PC-9 (cell line): ENCODE results near the gene SSNA1. TPM values are rescaled to one million over a fixed set of nuclear protein-coding genes. Genes with fewer than 3 reads are reported as not detected.
A peak's percentile ranks its signal among the peaks of the same experiment; 100 is the strongest.

Source experiments
- BruUV-seq: library from RNA; stranded (reverse); fragments of 400-500 nt; replicated peaks from 2 replicates; lab custom pipeline; 2021; lab: Mats Ljungman, UMichigan
- CTCF ChIA-PET: fragments of 300-600 bp; sonication (Branson Sonifier 250); formaldehyde crosslinking; loops from one replicate; lab custom pipeline; 2022; ENCODE audit warnings: antibody characterized with exemption; lab: Charles Lee
- POLR2A ChIA-PET: fragments of 300-600 bp; sonication (Branson Sonifier 250); formaldehyde crosslinking; loops from one replicate; lab custom pipeline; 2022; ENCODE audit warnings: antibody characterized with exemption; ENCODE audit not compliant: unreplicated experiment; lab: Charles Lee
- DNase-seq, 2 experiments: peaks; one replicate each; pipeline versions ENCODE4 v3.0.0 to v3.0.0-alpha.2; 2015 to 2022; ENCODE audit warnings: mixed read lengths in 1 of 2
- H2AFZ ChIP-seq: fragments of 200-600 bp; sonication (generic); 2 replicates; pipeline ENCODE4 v1.8.1; 2017; ENCODE audit warnings: antibody characterized with exemption
- H3F3A ChIP-seq: fragments of 200-600 bp; sonication (generic); 2 replicates; pipeline ENCODE4 v1.8.1; 2017; ENCODE audit warnings: antibody characterized with exemption, mild to moderate bottlenecking, low read depth; ENCODE audit not compliant: insufficient read depth
- H3K27ac ChIP-seq: fragments of 200-600 bp; sonication (generic); 2 replicates; pipeline ENCODE4 v1.6.1; 2016; ENCODE audit warnings: mixed run types
- H3K27me3 ChIP-seq: fragments of 200-600 bp; sonication (generic); 2 replicates; pipeline ENCODE4 v1.6.1; 2016; ENCODE audit warnings: low read depth, mixed run types; ENCODE audit not compliant: insufficient read depth
- H3K36me3 ChIP-seq: fragments of 200-600 bp; sonication (generic); 2 replicates; pipeline ENCODE4 v1.6.1; 2016; ENCODE audit warnings: low read depth, mixed run types
- H3K4me1 ChIP-seq: fragments of 200-600 bp; sonication (generic); replicated peaks from 2 replicates; pipeline ENCODE4 v1.6.1; 2016; ENCODE audit warnings: mixed run types; ENCODE audit not compliant: insufficient read depth
- H3K4me2 ChIP-seq: fragments of 200-600 bp; sonication (generic); 2 replicates; pipeline ENCODE4 v1.6.1; 2017; ENCODE audit warnings: mixed run types
- H3K4me3 ChIP-seq: fragments of 200-600 bp; sonication (generic); 2 replicates; pipeline ENCODE4 v1.6.1; 2016; ENCODE audit warnings: mixed run types
- H3K79me2 ChIP-seq: fragments of 200-600 bp; sonication (generic); 2 replicates; pipeline ENCODE4 v1.6.1; 2017; ENCODE audit warnings: low read depth, mixed run types
- H3K9me2 ChIP-seq: fragments of 200-600 bp; sonication (generic); 2 replicates; pipeline ENCODE4 v1.8.1; 2017; ENCODE audit warnings: mild to moderate bottlenecking; ENCODE audit not compliant: insufficient read depth
- H3K9me3 ChIP-seq: fragments of 200-600 bp; sonication (generic); 2 replicates; pipeline ENCODE4 v1.8.1; 2016; ENCODE audit warnings: low read depth; ENCODE audit not compliant: insufficient read depth
- H4K20me1 ChIP-seq: fragments of 200-600 bp; sonication (generic); 2 replicates; pipeline ENCODE4 v1.8.1; 2017; ENCODE audit not compliant: insufficient read depth
- CTCF ChIP-seq: fragments of 200-600 bp; sonication (generic); conservative IDR thresholded peaks from 2 replicates; pipeline ENCODE4 v1.6.1; 2017; ENCODE audit warnings: mixed run types, antibody characterized with exemption, mild to moderate bottlenecking, moderate library complexity
- EZH2 ChIP-seq: fragments of 200-600 bp; sonication (generic); IDR thresholded peaks from 2 replicates; pipeline ENCODE4 v1.8.0; 2017; ENCODE audit warnings: antibody characterized with exemption, low read depth
- intact Hi-C: fragments of 100-400 bp; cut with micrococcal nuclease; formaldehyde crosslinking; loops from one replicate; pipeline ENCODE4 v1.10.0; 2022; ENCODE audit not compliant: unreplicated experiment
- total RNA-seq: library from RNA; stranded (reverse); gene quantifications from 2 replicates; pipeline ENCODE4 v1.2.3, GENCODE V29; 2021

The SSNA1 gene
- total RNA-seq, 1 experiment from 2014 or later, result 98.7 TPM

DNA sequence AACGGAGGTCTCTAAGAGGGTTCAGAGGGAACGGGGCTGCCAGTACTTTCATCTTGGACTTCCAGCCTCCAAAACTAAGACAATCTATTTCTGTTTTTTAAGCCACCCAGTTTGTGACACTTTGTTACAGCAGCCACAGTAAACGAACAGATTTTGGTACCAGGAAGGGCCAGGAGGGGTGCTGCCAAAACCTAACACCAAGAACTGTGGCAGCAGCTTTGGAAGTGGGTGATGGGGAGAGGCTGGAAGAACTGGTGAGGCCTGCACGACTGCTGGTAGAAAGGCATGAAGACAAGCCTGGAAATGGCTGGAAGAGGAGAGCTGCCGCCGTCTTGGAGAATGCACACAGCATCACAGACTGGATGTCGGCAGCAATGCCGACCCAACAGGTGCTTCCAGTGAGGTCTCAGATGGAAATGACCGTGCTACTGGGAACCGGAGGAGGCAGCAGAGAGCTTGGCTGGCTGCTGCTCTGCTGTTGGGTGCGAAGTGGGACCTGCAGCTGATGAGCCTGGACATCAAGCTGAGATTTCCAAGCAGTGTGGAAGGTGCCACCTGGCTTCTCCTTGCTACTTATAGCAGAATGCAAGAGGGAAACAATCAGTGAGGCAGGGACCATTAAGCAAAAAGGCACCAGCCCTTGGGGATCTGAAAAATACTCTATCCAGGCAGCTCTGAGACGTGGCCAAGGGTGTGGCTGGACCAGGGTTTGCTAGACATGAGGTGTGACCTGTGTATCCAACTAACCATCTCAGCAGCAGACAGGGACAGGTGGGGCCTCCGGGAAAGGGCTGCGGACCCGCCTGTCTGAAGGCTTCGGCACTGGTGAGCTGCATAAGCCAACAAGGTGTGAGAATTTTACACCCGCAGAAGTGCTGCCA is 11.9 kb upstream of the SSNA1 start:
- no peaks in the 10 kb centered on the region for H3K9me2 ChIP-seq
- BruUV-seq, result no TSS peak
- no peaks in the 10 kb centered on the region for H3K79me2 ChIP-seq
- no peaks in the 10 kb centered on the region for H4K20me1 ChIP-seq
- no peaks in the 10 kb centered on the region for H3K27me3 ChIP-seq
- POLR2A ChIA-PET, result no interaction called here
- peaks cover 13% of the 10 kb centered on the region; the same call in 1 of the 2 replicates for H3K4me1 ChIP-seq
- H3K36me3 ChIP-seq, result no peaks in the 10 kb centered on the region
- DNase-seq, result no peak
- H3K27ac ChIP-seq, result no peak overlapping the region
- H3F3A ChIP-seq, result peaks cover 21% of the 10 kb centered on the region; the same call in 1 of the 2 replicates
- H3K4me2 ChIP-seq, result no peak overlapping the region
- TF ChIP-seq EZH2 (no peak), CTCF (peak; percentile 26; the same call in 1 of the 2 replicates)
- no peak overlapping the region for H3K4me3 ChIP-seq
- intact Hi-C loops, result no loop called here
- no peaks in the 10 kb centered on the region for H3K9me3 ChIP-seq
- CTCF ChIA-PET, result no interaction called here
- no peak overlapping the region for H2AFZ ChIP-seq

DNA sequence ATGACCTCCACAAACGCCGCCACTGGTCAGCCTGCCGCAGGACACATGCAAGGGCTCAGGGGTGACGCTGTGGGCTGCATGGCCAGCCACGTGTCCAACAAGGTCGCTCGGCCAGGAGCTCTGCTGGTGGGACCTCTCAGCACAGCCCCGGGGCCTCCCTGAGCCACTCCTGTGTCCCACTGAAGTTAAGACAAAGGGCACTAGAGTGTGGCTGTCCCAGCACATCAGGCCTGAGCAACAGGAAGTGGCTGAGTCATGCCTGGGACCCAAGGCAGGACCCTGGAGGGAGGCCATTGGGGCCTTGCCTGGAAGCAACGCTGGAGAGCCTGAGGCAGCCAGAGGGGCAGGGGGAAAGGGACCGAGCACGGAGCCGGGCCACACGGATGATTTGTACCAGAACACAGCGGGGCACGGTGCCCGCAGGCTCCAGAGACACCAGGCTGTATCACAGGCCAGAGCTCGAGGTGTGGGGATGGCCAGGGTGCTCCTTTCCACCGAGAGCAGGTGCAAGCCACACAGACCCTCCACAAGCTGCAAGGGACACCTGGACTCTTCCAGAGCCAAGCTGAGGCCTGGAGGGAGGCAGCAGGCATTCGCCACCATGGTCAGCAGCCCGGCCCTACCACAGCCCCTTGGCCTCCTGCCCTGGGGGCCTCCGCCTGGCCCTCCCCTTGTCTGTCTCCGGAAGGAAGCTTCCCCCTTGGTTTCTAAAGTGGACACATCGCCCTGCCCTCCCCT is 10.1 kb upstream of the SSNA1 start:
- intact Hi-C loops, result no loop called here
- Histone ChIP-seq H2AFZ (no peak overlapping the region), H3K27me3 (no peaks in the 10 kb centered on the region), H3K4me2 (no peak overlapping the region), H3K79me2 (no peaks in the 10 kb centered on the region), H3K4me3 (no peak overlapping the region), H3K9me3 (no peaks in the 10 kb centered on the region), H4K20me1 (no peaks in the 10 kb centered on the region), H3K27ac (no peak overlapping the region), H3F3A (peaks cover 18% of the 10 kb centered on the region; the same call in 1 of the 2 replicates), H3K4me1 (peaks cover 4% of the 10 kb centered on the region; the same call in 1 of the 2 replicates), H3K9me2 (no peaks in the 10 kb centered on the region), H3K36me3 (no peaks in the 10 kb centered on the region)
- ChIA-PET CTCF (no interaction called here), POLR2A (interaction anchor here (0.6 kb wide), 1 partner anchor 8 kb away, joined by 3 read pairs; no protein-coding TSS in a partner anchor)
- BruUV-seq, result no TSS peak
- peak in 1 of 2 experiments; percentile 35 for DNase-seq
- TF ChIP-seq EZH2 (no peak), CTCF (no peak)

DNA sequence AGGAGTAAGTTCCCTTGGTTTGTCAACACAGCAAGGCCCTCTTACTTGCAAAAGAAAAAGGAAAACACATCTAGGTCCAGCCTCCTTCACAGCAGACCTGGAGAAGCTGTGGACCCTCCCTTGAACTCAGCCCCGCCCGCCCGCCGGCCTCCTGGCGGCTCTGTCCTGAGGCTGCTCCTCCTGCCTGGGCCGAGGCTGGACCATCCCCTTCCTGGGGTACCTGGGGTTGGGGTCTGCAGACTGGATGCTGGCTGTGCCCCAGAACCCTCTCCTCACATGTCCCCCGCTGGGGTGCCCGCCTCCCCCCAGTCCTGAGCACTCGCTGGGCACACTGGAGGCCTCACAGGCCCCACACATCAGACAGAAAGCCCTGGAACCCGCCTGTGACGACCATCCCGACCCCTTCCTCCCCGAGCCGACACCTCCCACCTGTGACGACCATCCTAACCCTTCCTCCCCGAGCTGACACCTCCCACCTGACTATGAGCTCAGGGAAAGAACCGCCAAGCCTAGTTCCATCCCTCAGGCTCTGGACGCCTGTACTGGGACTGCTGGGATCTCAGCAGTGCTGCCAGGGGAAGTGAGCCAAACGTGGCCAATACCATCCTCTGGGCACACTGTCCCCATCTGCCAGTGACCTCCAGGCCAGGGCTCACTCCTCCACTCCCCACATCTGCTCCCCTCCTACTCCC is 9.4 kb upstream of the SSNA1 start:
- CTCF ChIA-PET, result no interaction called here
- no peaks in the 10 kb centered on the region for H4K20me1 ChIP-seq
- H3K36me3 ChIP-seq, result no peaks in the 10 kb centered on the region
- no peak overlapping the region for H3K4me3 ChIP-seq
- no peaks in the 10 kb centered on the region for H3K9me3 ChIP-seq
- POLR2A ChIA-PET, result no interaction called here
- H2AFZ ChIP-seq, result no peak overlapping the region
- TF ChIP-seq EZH2, result no peak
- no peak for TF ChIP-seq CTCF
- no peaks in the 10 kb centered on the region for H3K9me2 ChIP-seq
- H3K79me2 ChIP-seq, result no peaks in the 10 kb centered on the region
- DNase-seq, result no peak
- no TSS peak for BruUV-seq
- H3K4me1 ChIP-seq, result no peaks in the 10 kb centered on the region
- H3K27me3 ChIP-seq, result no peaks in the 10 kb centered on the region
- peaks cover 15% of the 10 kb centered on the region; the same call in 1 of the 2 replicates for H3F3A ChIP-seq
- intact Hi-C loops, result no loop called here
- no peak overlapping the region for H3K27ac ChIP-seq
- H3K4me2 ChIP-seq, result no peak overlapping the region
